Mesendoderm (in vitro differentiated cells): ENCODE measurements around the gene C19orf38.

Experiments
- DNase-seq: peaks from one replicate; pipeline ENCODE4 v3.0.0; 2013
- H2AK5ac ChIP-seq: 2 replicates; pipeline ENCODE4 v1.6.1; 2013; ENCODE audit warnings: low read length, inconsistent platforms
- H2BK120ac ChIP-seq: 2 replicates; pipeline ENCODE4 v1.6.1; 2013; ENCODE audit warnings: low read depth, mild to moderate bottlenecking, low read length, moderate library complexity, mixed read lengths
- H2BK15ac ChIP-seq: replicated peaks from 2 replicates; pipeline ENCODE4 v1.6.1; 2013; ENCODE audit warnings: low read depth, mild to moderate bottlenecking, moderate library complexity
- H2BK5ac ChIP-seq: 2 replicates; pipeline ENCODE4 v1.6.1; 2013; ENCODE audit warnings: low read length, inconsistent platforms
- H3K18ac ChIP-seq: 2 replicates; pipeline ENCODE4 v1.6.1; 2013; ENCODE audit warnings: mild to moderate bottlenecking, low read length, mixed read lengths
- H3K23ac ChIP-seq: one replicate; pipeline ENCODE4 v1.6.1; 2013; ENCODE audit warnings: low read length
- H3K27ac ChIP-seq: 2 replicates; pipeline ENCODE4 v1.5.1; 2013; ENCODE audit warnings: low read depth, mild to moderate bottlenecking, inconsistent platforms, low read length, moderate library complexity
- H3K27me3 ChIP-seq: 2 replicates; pipeline ENCODE4 v1.6.1; 2013; ENCODE audit warnings: low read length, control low read depth, mild to moderate bottlenecking, inconsistent platforms; ENCODE audit not compliant: insufficient read depth, poor library complexity
- H3K36me3 ChIP-seq: 2 replicates; pipeline ENCODE4 v1.6.1; 2013; ENCODE audit warnings: low read length, inconsistent platforms; ENCODE audit not compliant: control insufficient read depth, insufficient read depth
- H3K4ac ChIP-seq: one replicate; pipeline ENCODE4 v1.6.1; 2013; ENCODE audit warnings: low read depth, mild to moderate bottlenecking, low read length, moderate library complexity
- H3K4me1 ChIP-seq: 2 replicates; pipeline ENCODE4 v1.6.1; 2013; ENCODE audit warnings: low read depth, low read length, inconsistent platforms; ENCODE audit not compliant: control insufficient read depth
- H3K4me2 ChIP-seq: 2 replicates; pipeline ENCODE4 v1.6.1; 2013; ENCODE audit warnings: low read length
- H3K4me3 ChIP-seq: 2 replicates; pipeline ENCODE4 v1.5.1; 2013; ENCODE audit warnings: mild to moderate bottlenecking, low read length
- H3K56ac ChIP-seq: one replicate; pipeline ENCODE4 v1.6.1; 2013; ENCODE audit warnings: low read length
- H3K79me1 ChIP-seq: 2 replicates; pipeline ENCODE4 v1.6.1; 2013; ENCODE audit warnings: low read length, inconsistent platforms
- H3K79me2 ChIP-seq: 2 replicates; pipeline ENCODE4 v1.6.1; 2013; ENCODE audit warnings: mild to moderate bottlenecking, low read length; ENCODE audit not compliant: control insufficient read depth, insufficient read depth
- H3K9ac ChIP-seq: 2 replicates; pipeline ENCODE4 v1.6.1; 2013; ENCODE audit warnings: low read length, inconsistent platforms
- H4K5ac ChIP-seq: one replicate; pipeline ENCODE4 v1.6.1; 2013; ENCODE audit warnings: low read length
- H4K8ac ChIP-seq: one replicate; pipeline ENCODE4 v1.6.1; 2013; ENCODE audit warnings: low read depth, mild to moderate bottlenecking, control low read depth, low read length, moderate library complexity
- WGBS: extraction: QIAGEN DNeasy Blood & Tissue Kit; methylation state at CpG from one replicate; pipeline ENCODE4 v1.1.7; 2013; ENCODE audit warnings: low lambda C conversion rate, missing lambda C conversion rate; ENCODE audit not compliant: insufficient coverage; ENCODE audit errors: extremely low coverage; 5-methylcytosine and 5-hydroxymethylcytosine counted together

C19orf38 gene

GRCh38 chr19:10831987-10832938 is 16.0 kb upstream of the C19orf38 start:
- Histone ChIP-seq H2AK5ac (no peak overlapping the region), H3K9ac (no peak overlapping the region), H3K4me2 (no peak overlapping the region), H3K4me1 (no peaks in the 10 kb centered on the region), H3K56ac (no peak overlapping the region), H3K4me3 (no peak overlapping the region), H3K79me1 (peaks cover 3% of the 10 kb centered on the region), H2BK15ac (no peak overlapping the region), H3K18ac (no peak overlapping the region), H2BK120ac (no peak overlapping the region), H3K79me2 (no peaks in the 10 kb centered on the region), H3K27me3 (no peaks in the 10 kb centered on the region), H3K4ac (no peak overlapping the region), H3K27ac (no peak overlapping the region), H4K8ac (no peak overlapping the region), H4K5ac (no peak overlapping the region), H2BK5ac (no peak overlapping the region), H3K23ac (no peak overlapping the region), H3K36me3 (peaks cover 5% of the 10 kb centered on the region)
- no CpG with 5 or more reads among the region's 28 CpGs for WGBS
- no peak for DNase-seq

GRCh38 chr19:10832939-10833296 is 15.3 kb upstream of the C19orf38 start:
- no peak overlapping the region for H3K23ac ChIP-seq
- H2BK15ac ChIP-seq = no peak overlapping the region
- H3K27ac ChIP-seq = no peak overlapping the region
- H2AK5ac ChIP-seq = no peak overlapping the region
- no peaks in the 10 kb centered on the region for H3K4me1 ChIP-seq
- H3K79me2 ChIP-seq = no peaks in the 10 kb centered on the region
- H3K18ac ChIP-seq = no peak overlapping the region
- no peak overlapping the region for H2BK5ac ChIP-seq
- H3K4me3 ChIP-seq = no peak overlapping the region
- H3K36me3 ChIP-seq = peaks cover 5% of the 10 kb centered on the region
- no peak overlapping the region for H3K4ac ChIP-seq
- H3K9ac ChIP-seq = no peak overlapping the region
- no peak for DNase-seq
- no peak overlapping the region for H3K56ac ChIP-seq
- no peak overlapping the region for H2BK120ac ChIP-seq
- peaks cover 3% of the 10 kb centered on the region for H3K79me1 ChIP-seq
- H4K8ac ChIP-seq = no peak overlapping the region
- H4K5ac ChIP-seq = no peak overlapping the region
- no peaks in the 10 kb centered on the region for H3K27me3 ChIP-seq
- WGBS = no CpG with 5 or more reads among the region's 20 CpGs
- H3K4me2 ChIP-seq = no peak overlapping the region

DNA sequence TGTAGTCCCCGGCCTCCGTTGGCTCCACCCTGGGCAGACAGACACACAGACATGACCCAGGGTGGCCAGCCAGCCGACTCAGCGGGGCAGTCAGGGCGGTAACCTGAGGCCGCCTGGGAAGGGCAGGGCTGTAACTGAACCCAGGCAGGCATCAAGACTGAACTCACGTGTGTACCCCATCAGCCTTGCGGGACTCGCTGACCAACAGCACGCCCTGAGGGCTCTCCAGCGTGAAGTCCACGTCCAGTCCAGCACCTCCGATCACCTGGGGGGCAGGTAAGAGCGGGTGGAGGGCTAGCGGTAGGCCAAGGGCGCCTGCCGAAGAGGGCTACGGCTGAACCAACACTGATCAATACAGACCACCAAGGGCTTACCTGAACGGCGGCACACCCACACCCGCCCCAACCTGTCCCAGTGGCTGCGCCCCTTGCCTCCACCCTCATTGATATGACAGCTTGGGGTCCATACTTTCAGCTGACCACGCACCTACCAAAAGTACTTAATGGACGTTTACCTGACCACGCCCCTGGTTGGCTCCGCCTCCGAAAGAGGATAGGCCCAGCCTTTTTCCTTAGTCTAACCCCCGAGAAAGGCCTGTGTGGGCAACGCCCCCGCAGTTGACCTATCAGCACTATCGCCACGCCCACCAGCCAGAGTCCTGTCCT is 13.0 kb upstream of the C19orf38 start:
- no peaks in the 10 kb centered on the region for H3K4me1 ChIP-seq
- WGBS = no CpG with 5 or more reads among the region's 32 CpGs
- H2BK120ac ChIP-seq = no peak overlapping the region
- no peak overlapping the region for H3K23ac ChIP-seq
- H3K4ac ChIP-seq = no peak overlapping the region
- H4K8ac ChIP-seq = no peak overlapping the region
- H3K79me2 ChIP-seq = no peaks in the 10 kb centered on the region
- H2BK5ac ChIP-seq = no peak overlapping the region
- no peaks in the 10 kb centered on the region for H3K27me3 ChIP-seq
- no peak overlapping the region for H3K56ac ChIP-seq
- H2AK5ac ChIP-seq = no peak overlapping the region
- H3K79me1 ChIP-seq = peaks cover 3% of the 10 kb centered on the region
- H3K18ac ChIP-seq = no peak overlapping the region
- no peak for DNase-seq
- no peak overlapping the region for H3K27ac ChIP-seq
- no peak overlapping the region for H3K4me3 ChIP-seq
- H3K9ac ChIP-seq = peak overlapping the region; percentile 31
- no peak overlapping the region for H2BK15ac ChIP-seq
- peak overlapping the region; percentile 76 for H3K4me2 ChIP-seq
- H4K5ac ChIP-seq = no peak overlapping the region
- H3K36me3 ChIP-seq = peaks cover 2% of the 10 kb centered on the region

- WGBS = no CpG with 5 or more reads among the region's 50 CpGs
- H3K4me1 ChIP-seq = no peaks in the 10 kb centered on the region
- peaks cover 2% of the 10 kb centered on the region for H3K36me3 ChIP-seq
- H2BK15ac ChIP-seq = no peak within 1 kb of the TSS
- H3K4ac ChIP-seq = no peak within 1 kb of the TSS
- H3K18ac ChIP-seq = no peak within 1 kb of the TSS
- H2AK5ac ChIP-seq = no peak within 1 kb of the TSS
- H4K5ac ChIP-seq = peak within 1 kb of the TSS; percentile 0
- no peak within 1 kb of the TSS for H2BK120ac ChIP-seq
- H3K9ac ChIP-seq = peak within 1 kb of the TSS; percentile 98
- DNase-seq = peak; percentile 100
- no peaks in the 10 kb centered on the region for H3K79me2 ChIP-seq
- no peak within 1 kb of the TSS for H3K23ac ChIP-seq
- H2BK5ac ChIP-seq = peak within 1 kb of the TSS; percentile 95
- H3K4me2 ChIP-seq = peak within 1 kb of the TSS; percentile 79
- no peaks in the 10 kb centered on the region for H3K27me3 ChIP-seq
- peaks cover 3% of the 10 kb centered on the region for H3K79me1 ChIP-seq
- peak within 1 kb of the TSS; percentile 70 for H3K4me3 ChIP-seq
- peak within 1 kb of the TSS; percentile 100 for H3K56ac ChIP-seq
- peak within 1 kb of the TSS; percentile 96 for H3K27ac ChIP-seq
- no peak within 1 kb of the TSS for H4K8ac ChIP-seq
These were observed 12.3 kb upstream of the C19orf38 start, which contains the start of gene TMED1 for GRCh38 chr19:10835754-10836478. TSS of gene TMED1 (minus strand) at chr19:10836212. CDS start at chr19:10836191, 21 bp downstream.

GRCh38 chr19:10836479-10837330 is 11.5 kb upstream of the C19orf38 start:
- Histone ChIP-seq H4K8ac (no peak overlapping the region), H3K23ac (no peak overlapping the region), H2AK5ac (no peak overlapping the region), H3K79me2 (no peaks in the 10 kb centered on the region), H3K4me2 (peak overlapping the region; percentile 4), H3K79me1 (peaks cover 3% of the 10 kb centered on the region), H3K56ac (peak overlapping the region; percentile 100), H2BK120ac (no peak overlapping the region), H3K18ac (no peak overlapping the region), H3K4me1 (no peaks in the 10 kb centered on the region), H3K36me3 (peaks cover 2% of the 10 kb centered on the region), H3K4me3 (no peak overlapping the region), H3K27ac (peak overlapping the region; percentile 96), H4K5ac (peak overlapping the region; percentile 0), H3K9ac (peak overlapping the region; percentile 98), H3K27me3 (no peaks in the 10 kb centered on the region), H2BK15ac (no peak overlapping the region), H3K4ac (no peak overlapping the region), H2BK5ac (no peak overlapping the region)
- WGBS = no CpG with 5 or more reads among the region's 38 CpGs
- no peak for DNase-seq
